GM23338 (cell line): Measurements from ENCODE around the gene SLC26A11. TPM values are rescaled to one million over a fixed set of nuclear protein-coding genes. Genes with fewer than 3 reads are reported as not detected.

Experiments
- ATAC-seq: fragments of 200-7000 bp; cut with Tn5 transposase; 3 replicates; pipeline ENCODE4 v1.9.1; 2020
- DNase-seq: peaks from one replicate; pipeline ENCODE4 v3.0.0-alpha.2; 2015; ENCODE audit warnings: low spot score
- H2AFZ ChIP-seq: fragments of 200-600 bp; sonication (generic); 2 replicates; pipeline ENCODE4 v1.8.0; 2016; ENCODE audit warnings: antibody characterized with exemption, mild to moderate bottlenecking, moderate library complexity
- H3F3A ChIP-seq: fragments of 200-600 bp; sonication (generic); replicated peaks from 2 replicates; pipeline ENCODE4 v1.8.0; 2017; ENCODE audit warnings: antibody characterized with exemption, mixed run types, low read depth
- H3K27ac ChIP-seq: fragments of 200-600 bp; sonication (generic); 2 replicates; pipeline ENCODE4 v1.6.1; 2016; ENCODE audit warnings: low read depth
- H3K27me3 ChIP-seq: fragments of 200-600 bp; sonication (generic); 2 replicates; pipeline ENCODE4 v1.8.0; 2016; ENCODE audit warnings: mild to moderate bottlenecking, mixed run types, moderate library complexity; ENCODE audit not compliant: insufficient read depth
- H3K36me3 ChIP-seq: fragments of 200-600 bp; sonication (generic); 2 replicates; pipeline ENCODE4 v1.8.0; 2016; ENCODE audit warnings: mild to moderate bottlenecking; ENCODE audit not compliant: insufficient read depth
- H3K4me1 ChIP-seq: fragments of 200-600 bp; sonication (generic); 2 replicates; pipeline ENCODE4 v1.8.0; 2016; ENCODE audit warnings: mild to moderate bottlenecking, moderate library complexity; ENCODE audit not compliant: insufficient read depth
- H3K4me2 ChIP-seq: fragments of 200-600 bp; sonication (generic); 2 replicates; pipeline ENCODE4 v1.7.1; 2017; ENCODE audit warnings: mixed run types
- H3K4me3 ChIP-seq: fragments of 200-600 bp; sonication (generic); 2 replicates; pipeline ENCODE4 v1.6.1; 2016; ENCODE audit warnings: mixed run types
- H3K79me2 ChIP-seq: fragments of 200-600 bp; sonication (generic); replicated peaks from 2 replicates; pipeline ENCODE4 v1.8.0; 2017; ENCODE audit warnings: mild to moderate bottlenecking; ENCODE audit not compliant: insufficient read depth
- H3K9me2 ChIP-seq: fragments of 200-600 bp; sonication (generic); 2 replicates; pipeline ENCODE4 v1.8.0; 2017; ENCODE audit not compliant: insufficient read depth
- H4K20me1 ChIP-seq: fragments of 200-600 bp; sonication (generic); replicated peaks from 2 replicates; pipeline ENCODE4 v1.8.0; 2017; ENCODE audit warnings: mild to moderate bottlenecking; ENCODE audit not compliant: insufficient read depth
- H3K27ac Mint-ChIP-seq: 2 replicates; pipeline ENCODE4 v1.8.0; 2020; ENCODE audit warnings: inconsistent platforms, mild to moderate bottlenecking, moderate library complexity, mixed read lengths
- H3K27me3 Mint-ChIP-seq: 3 replicates; pipeline ENCODE4 v1.8.0; 2022; ENCODE audit warnings: low read depth, mild to moderate bottlenecking, moderate library complexity, mixed read lengths, inconsistent platforms; ENCODE audit not compliant: insufficient read depth, poor library complexity
- H3K36me3 Mint-ChIP-seq: 3 replicates; pipeline ENCODE4 v1.8.0; 2021; ENCODE audit warnings: low read depth, mild to moderate bottlenecking, inconsistent platforms, moderate library complexity, mixed read lengths
- H3K4me1 Mint-ChIP-seq: 3 replicates; pipeline ENCODE4 v1.8.0; 2020; ENCODE audit warnings: mild to moderate bottlenecking, inconsistent platforms, mixed read lengths
- H3K4me3 Mint-ChIP-seq: 3 replicates; pipeline ENCODE4 v1.8.0; 2021; ENCODE audit warnings: moderate library complexity, mild to moderate bottlenecking, inconsistent platforms, mixed read lengths
- H3K9me3 Mint-ChIP-seq: 3 replicates; pipeline ENCODE4 v1.8.0; 2020; ENCODE audit warnings: moderate library complexity, mild to moderate bottlenecking, inconsistent platforms, mixed read lengths
- CREB1 ChIP-seq: fragments of 250-450 bp; sonication (Bioruptor Pico); IDR thresholded peaks from 2 replicates; pipeline ENCODE4 v1.5.0; 2020; ENCODE audit warnings: low read depth, mild to moderate bottlenecking, moderate library complexity
- CTCF ChIP-seq, 2 experiments: fragments of 200-600 bp in 1 of 2; sonication (generic) in 1 of 2; conservative IDR thresholded peaks; 2 replicates each; pipeline versions ENCODE4 v1.5.1 to v1.6.1; 2016 to 2017; ENCODE audit warnings: antibody characterized with exemption in 2 of 2, low read depth in 2 of 2, mild to moderate bottlenecking in 2 of 2, moderate library complexity in 1 of 2
- ETS1 ChIP-seq: IDR thresholded peaks from 2 replicates; pipeline ENCODE4 v1.6.1; 2016; ENCODE audit warnings: antibody characterized with exemption
- EZH2 ChIP-seq: fragments of 200-600 bp; sonication (generic); IDR thresholded peaks from one replicate; pipeline ENCODE4 v1.8.0; 2017; ENCODE audit warnings: antibody characterized with exemption, mild to moderate bottlenecking, low read depth; ENCODE audit not compliant: unreplicated experiment
- EZH2phosphoT487 ChIP-seq: fragments of 200-600 bp; sonication (generic); IDR thresholded peaks from one replicate; pipeline ENCODE4 v1.8.1; 2018; ENCODE audit warnings: antibody characterized with exemption; ENCODE audit not compliant: unreplicated experiment
- JUNB ChIP-seq: IDR thresholded peaks from one replicate; pipeline ENCODE4 v1.6.1; 2016; ENCODE audit warnings: antibody characterized with exemption; ENCODE audit not compliant: unreplicated experiment
- NANOG ChIP-seq: IDR thresholded peaks from 2 replicates; pipeline ENCODE4 v1.6.1; 2016; ENCODE audit warnings: antibody characterized with exemption, borderline replicate concordance
- POLR2AphosphoS5 ChIP-seq: IDR thresholded peaks from 2 replicates; pipeline ENCODE4 v1.6.1; 2016; ENCODE audit warnings: antibody characterized with exemption, low read depth
- REST ChIP-seq: IDR thresholded peaks from one replicate; pipeline ENCODE4 v1.6.1; 2018; ENCODE audit warnings: antibody characterized with exemption; ENCODE audit not compliant: unreplicated experiment
- STAT1 ChIP-seq: IDR thresholded peaks from one replicate; pipeline ENCODE4 v1.6.1; 2016; ENCODE audit warnings: antibody characterized with exemption; ENCODE audit not compliant: unreplicated experiment
- ZNF114 ChIP-seq: fragments of 250-450 bp; sonication (Bioruptor Pico); IDR thresholded peaks from 2 replicates; pipeline ENCODE4 v1.5.0; 2020; ENCODE audit warnings: mild to moderate bottlenecking, moderate library complexity
- ZNF331 ChIP-seq: fragments of 250-450 bp; sonication (Bioruptor Pico); IDR thresholded peaks from 2 replicates; pipeline ENCODE4 v1.5.0; 2020; ENCODE audit warnings: low read depth, mild to moderate bottlenecking, moderate library complexity
- ZNF462 ChIP-seq: fragments of 250-450 bp; sonication (Bioruptor Pico); IDR thresholded peaks from 2 replicates; pipeline ENCODE4 v1.5.0; 2020; ENCODE audit warnings: mild to moderate bottlenecking, moderate library complexity
- polyA plus RNA-seq: library from polyadenylated mRNA; unstranded; fragments of >200 nt; fragmentation: Nextera tagmentation; extraction: Ambion mirVana; gene quantifications from 2 replicates; pipeline ENCODE4 v1.2.1, GENCODE V29; 2016
- total RNA-seq: library from RNA; depleted of rRNA; stranded (reverse); fragments of >200 nt; shearing (Covaris generic); gene quantifications from 2 replicates; pipeline ENCODE4 v1.2.3, GENCODE V29; 2014

SLC26A11 gene
- total and polyA plus RNA-seq, 2 experiments from 2014 or later, result 10.9 to 23.0 TPM

- no peak overlapping the region for H3K27ac ChIP-seq
- no peaks in the 10 kb centered on the region for H4K20me1 ChIP-seq
- no peaks in the 10 kb centered on the region for H3K9me2 ChIP-seq
- H3K27me3 ChIP-seq, result no peaks in the 10 kb centered on the region
- H3K27me3 Mint-ChIP-seq, result peaks cover 9% of the 10 kb centered on the region
- no peaks in the 10 kb centered on the region for H3F3A ChIP-seq
- no peak overlapping the region for H3K4me3 ChIP-seq
- no peaks in the 10 kb centered on the region for H3K4me1 ChIP-seq
- no peak for DNase-seq
- peaks cover 4% of the 10 kb centered on the region; the same call in 2 of the 3 replicates for H3K4me1 Mint-ChIP-seq
- no peaks in the 10 kb centered on the region; the same call in 1 of the 2 replicates for H3K36me3 ChIP-seq
- TF ChIP-seq EZH2 (no peak), POLR2AphosphoS5 (no peak), NANOG (no peak), ZNF462 (CRISPR knock-in tag) (no peak), JUNB (no peak), STAT1 (no peak), CTCF (conservative IDR thresholded peaks at IDR 0.05; ENCODE audit: low read depth in 2 of 2) (no peak), ETS1 (no peak), CREB1 (CRISPR knock-in tag) (no peak), REST (no peak), ZNF331 (CRISPR knock-in tag) (no peak), EZH2phosphoT487 (no peak), ZNF114 (CRISPR knock-in tag) (no peak)
- no peak overlapping the region for H2AFZ ChIP-seq
- ATAC-seq, result no peak
- H3K36me3 Mint-ChIP-seq, result peaks cover 10% of the 10 kb centered on the region
- H3K79me2 ChIP-seq, result no peaks in the 10 kb centered on the region
- H3K27ac Mint-ChIP-seq, result no peak overlapping the region
- H3K4me3 Mint-ChIP-seq, result no peak overlapping the region
- no peaks in the 10 kb centered on the region for H3K9me3 Mint-ChIP-seq
- no peak overlapping the region for H3K4me2 ChIP-seq
These were observed 10.5 kb upstream of the SLC26A11 start for GRCh38 chr17:80209765-80210164.
